ENCODE data around the gene MOCS1.

GRCh38 chr6:39889229-39889628 is 45.0 kb downstream of the MOCS1 start:
- TF ChIP-seq CTCF (IDR thresholded peaks at IDR 0.05) (no peak), EZH2 (IDR thresholded peaks at IDR 0.05) (no peak)
